ENCODE results near the gene GALNTL6.

DNA sequence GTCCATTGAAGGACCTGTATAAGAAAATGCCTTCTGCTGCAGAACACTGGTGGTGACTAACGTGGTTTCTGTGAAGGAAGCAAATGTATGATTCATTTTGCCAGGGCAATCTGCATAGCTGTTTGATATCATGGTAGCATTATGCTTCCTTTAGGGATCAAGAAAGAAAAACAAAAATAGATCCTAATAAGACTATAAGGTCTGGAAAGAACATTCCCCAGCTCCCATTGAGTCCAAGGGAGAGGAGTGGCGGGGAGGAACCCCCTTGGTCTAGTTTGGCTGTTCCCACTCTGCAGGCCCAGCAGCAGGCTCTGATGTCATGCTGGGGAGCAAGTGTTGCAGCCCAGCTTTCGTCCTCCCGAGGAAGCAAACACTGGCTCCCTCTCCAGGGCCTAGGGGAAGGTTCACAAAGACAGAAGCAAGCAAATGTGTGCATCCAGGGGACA lies 1200.9 kb downstream of the GALNTL6 start:
- TF ChIP-seq, protein P1, sequence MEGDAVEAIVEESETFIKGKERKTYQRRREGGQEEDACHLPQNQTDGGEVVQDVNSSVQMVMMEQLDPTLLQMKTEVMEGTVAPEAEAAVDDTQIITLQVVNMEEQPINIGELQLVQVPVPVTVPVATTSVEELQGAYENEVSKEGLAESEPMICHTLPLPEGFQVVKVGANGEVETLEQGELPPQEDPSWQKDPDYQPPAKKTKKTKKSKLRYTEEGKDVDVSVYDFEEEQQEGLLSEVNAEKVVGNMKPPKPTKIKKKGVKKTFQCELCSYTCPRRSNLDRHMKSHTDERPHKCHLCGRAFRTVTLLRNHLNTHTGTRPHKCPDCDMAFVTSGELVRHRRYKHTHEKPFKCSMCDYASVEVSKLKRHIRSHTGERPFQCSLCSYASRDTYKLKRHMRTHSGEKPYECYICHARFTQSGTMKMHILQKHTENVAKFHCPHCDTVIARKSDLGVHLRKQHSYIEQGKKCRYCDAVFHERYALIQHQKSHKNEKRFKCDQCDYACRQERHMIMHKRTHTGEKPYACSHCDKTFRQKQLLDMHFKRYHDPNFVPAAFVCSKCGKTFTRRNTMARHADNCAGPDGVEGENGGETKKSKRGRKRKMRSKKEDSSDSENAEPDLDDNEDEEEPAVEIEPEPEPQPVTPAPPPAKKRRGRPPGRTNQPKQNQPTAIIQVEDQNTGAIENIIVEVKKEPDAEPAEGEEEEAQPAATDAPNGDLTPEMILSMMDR (IDR thresholded peaks at IDR 0.05; ENCODE audit: insufficient read depth, low read length, poor library complexity, severe bottlenecking) = no peak
- TF ChIP-seq EZH2phosphoT487 (conservative IDR thresholded peaks at IDR 0.05; ENCODE audit: low read length) = no peak
